GM12873 (cell line): ENCODE measurements around the gene CSNK1D.

Experiments
- CTCF ChIP-seq: IDR thresholded peaks from 2 replicates; pipeline ENCODE4 v1.5.1; 2012; ENCODE audit warnings: low read depth, mild to moderate bottlenecking, moderate library complexity, low read length, control low read depth; ENCODE audit not compliant: insufficient read depth; ENCODE audit errors: missing control alignments

The CSNK1D gene

GRCh38 chr17:82287013-82287867 is 13.7 kb upstream of the CSNK1D start:
- TF ChIP-seq CTCF: no peak

- TF ChIP-seq CTCF: no peak
These were observed 11.6 kb upstream of the CSNK1D start for GRCh38 chr17:82285141-82285540.

GRCh38 chr17:82283208-82283749 is 9.8 kb upstream of the CSNK1D start:
- no peak for TF ChIP-seq CTCF

GRCh38 chr17:82282239-82283207 is 9.0 kb upstream of the CSNK1D start:
- TF ChIP-seq CTCF: no peak

- TF ChIP-seq CTCF: no peak
These were observed 8.2 kb upstream of the CSNK1D start for GRCh38 chr17:82281502-82282238.

GRCh38 chr17:82281076-82281475 is 7.6 kb upstream of the CSNK1D start:
- no peak for TF ChIP-seq CTCF
